Body of pancreas (tissue), 4 donors: ENCODE results near the gene KDM2A. TPM values are rescaled to one million over a fixed set of nuclear protein-coding genes. Genes with fewer than 3 reads are reported as not detected.

Source experiments
- ATAC-seq: fragments of 150-250 bp; one replicate; pipeline ENCODE4 v1.9.1; 2016
- DNase-seq, 4 donors: peaks; one replicate each; pipeline ENCODE4 v3.0.0-alpha.2; 2019
- H3K27ac ChIP-seq, 4 donors: fragments of 200-600 bp; sonication (generic); 1 replicate in 3 of 4; 2 replicates in 1 of 4; pipeline versions ENCODE4 v1.5.1 to v1.6.1; 2016 to 2019; ENCODE audit warnings: mild to moderate bottlenecking in 1 of 4, mixed read lengths in 1 of 4, moderate library complexity in 1 of 4
- H3K27me3 ChIP-seq, 2 donors: fragments of 200-600 bp; sonication (generic); one replicate each; pipeline ENCODE4 v1.6.0; 2016; ENCODE audit warnings: mild to moderate bottlenecking in 1 of 2
- H3K36me3 ChIP-seq, 2 donors: fragments of 200-600 bp; sonication (generic); replicated peaks in 1 of 2; 2 replicates each; pipeline ENCODE4 v1.5.1; 2016; ENCODE audit warnings: low read depth in 2 of 2; ENCODE audit not compliant: insufficient read depth in 1 of 2
- H3K4me1 ChIP-seq: fragments of 200-600 bp; sonication (generic); one replicate; pipeline ENCODE4 v1.6.0; 2016
- H3K4me3 ChIP-seq, 2 donors: fragments of 200-600 bp; sonication (generic); 1 replicate in 1 of 2; 2 replicates in 1 of 2; pipeline ENCODE4 v1.5.1; 2016 to 2019
- H3K9me3 ChIP-seq, 3 donors: fragments of 200-600 bp; sonication (generic); 1 replicate in 2 of 3; 2 replicates in 1 of 3; pipeline ENCODE4 v1.5.1; 2016
- CTCF ChIP-seq, 7 experiments: fragments of 450-650 bp in 4 of 7; fragments of 200-600 bp in 3 of 7; sonication (generic) in 3 of 7; IDR thresholded peaks; one replicate each; pipeline ENCODE4 v1.5.1; 2016 to 2019; ENCODE audit warnings: antibody characterized with exemption in 7 of 7
- POLR2A ChIP-seq, 3 donors: fragments of 450-650 bp; IDR thresholded peaks; one replicate each; pipeline ENCODE4 v1.6.1; 2016; ENCODE audit warnings: antibody characterized with exemption in 3 of 3, mild to moderate bottlenecking in 2 of 3
- WGBS, 2 donors: methylation state at CpG; one replicate each; pipeline ENCODE4 v1.1.5; 2017; 5-methylcytosine and 5-hydroxymethylcytosine counted together
- intact Hi-C: fragments of 100-400 bp; cut with DNase I; formaldehyde crosslinking; loops from one replicate; pipeline ENCODE4 v1.15.1; 2023
- total RNA-seq, 2 donors: library from RNA; depleted of rRNA; stranded (reverse); fragments of >200 nt; gene quantifications; one replicate each; pipeline ENCODE4 v1.1.0, GENCODE V29; 2016

Gene KDM2A
- total RNA-seq, 2 donors from 2014 or later = 26.5 to 29.0 TPM

GRCh38 chr11:67237574-67237973, 118.5 kb downstream of the KDM2A start:
- TF ChIP-seq CTCF (IDR thresholded peaks at IDR 0.05) (no peak), POLR2A (IDR thresholded peaks at IDR 0.05) (no peak)
- 94% methylated on average over 1 of the region's 1 CpG for WGBS, 2 donors
- Histone ChIP-seq H3K36me3 (no peaks in the 10 kb centered on the region), H3K27me3 (no peaks in the 10 kb centered on the region), H3K9me3 (no peaks in the 10 kb centered on the region), H3K4me1 (peaks cover 32% of the 10 kb centered on the region), H3K27ac (no peak overlapping the region), H3K4me3 (no peak overlapping the region)
- no peak for DNase-seq
- ATAC-seq = no peak
- intact Hi-C loops = no loop called here

- DNase-seq (no peak), ATAC-seq (no peak)
These were observed 120.1 kb downstream of the KDM2A start for GRCh38 chr11:67238894-67239782.

GRCh38 chr11:67239783-67240575, 120.9 kb downstream of the KDM2A start:
- H3K27ac ChIP-seq = peak overlapping the region; percentile 82 to 97 (median 89)
- peaks cover 0 to under 1% of the 10 kb centered on the region in 2 donors for H3K36me3 ChIP-seq
- H3K4me1 ChIP-seq = peaks cover 42% of the 10 kb centered on the region
- H3K4me3 ChIP-seq = peak overlapping the region; percentile 28 to 60
- intact Hi-C loops = no loop called here
- WGBS, 2 donors = 0% methylated on average over 13 to 31 of the region's 31 CpGs
- H3K9me3 ChIP-seq = no peaks in the 10 kb centered on the region
- DNase-seq (peak; percentile 97 to 99 (median 98)), ATAC-seq (peak; percentile 97)
- TF ChIP-seq POLR2A (IDR thresholded peaks at IDR 0.05) (peak; percentile 88 to 97 (median 96)), CTCF (IDR thresholded peaks at IDR 0.05) (peak in 3 of 7 experiments; percentile 12 to 41 (median 33))
- H3K27me3 ChIP-seq = no peaks in the 10 kb centered on the region

More at GRCh38 chr11:67238894-67239782, 120.1 kb downstream of the KDM2A start:
- intact Hi-C loops = no loop called here
- no peak for TF ChIP-seq CTCF (IDR thresholded peaks at IDR 0.05)
- TF ChIP-seq POLR2A (IDR thresholded peaks at IDR 0.05) = no peak
- Histone ChIP-seq H3K36me3 (no peaks in the 10 kb centered on the region), H3K27me3 (no peaks in the 10 kb centered on the region), H3K27ac (peak overlapping the region; percentile 82 to 97 (median 89)), H3K4me1 (peaks cover 42% of the 10 kb centered on the region), H3K9me3 (no peaks in the 10 kb centered on the region), H3K4me3 (no peak overlapping the region)
- 9 to 15% methylated on average over 10 of the region's 10 CpGs for WGBS, 2 donors

- 2 to 3% methylated on average over 16 of the region's 16 CpGs for WGBS, 2 donors
- ATAC-seq = peak; percentile 15
- intact Hi-C loops = no loop called here
These were observed 121.7 kb downstream of the KDM2A start for GRCh38 chr11:67240576-67241389.

More at GRCh38 chr11:67240576-67241389, 121.7 kb downstream of the KDM2A start:
- Histone ChIP-seq H3K4me1 (peaks cover 42% of the 10 kb centered on the region), H3K9me3 (no peaks in the 10 kb centered on the region), H3K4me3 (peak overlapping the region; percentile 28 to 60), H3K27ac (peak overlapping the region; percentile 74 to 97 (median 89)), H3K36me3 (peaks cover 0 to 9% of the 10 kb centered on the region in 2 donors), H3K27me3 (no peaks in the 10 kb centered on the region)
- TF ChIP-seq CTCF (IDR thresholded peaks at IDR 0.05) (no peak), POLR2A (IDR thresholded peaks at IDR 0.05) (peak in 2 of 3 donors; percentile 13 to 53)
- peak; percentile 64 to 74 (median 70) for DNase-seq
